HEK293 (cell line): ENCODE measurements around the gene RTKN.

Experiments
- EGR2 ChIP-seq: fragments of 450-650 bp; formaldehyde crosslinking; IDR thresholded peaks from 2 replicates; pipeline ENCODE4 v1.5.1; 2016; ENCODE audit warnings: low read depth, missing biosample characterization, missing genetic modification characterization
- FEZF1 ChIP-seq: fragments of 450-650 bp; formaldehyde crosslinking; IDR thresholded peaks from 2 replicates; pipeline ENCODE4 v1.5.1; 2016; ENCODE audit warnings: missing biosample characterization, missing genetic modification characterization
- KLF1 ChIP-seq: fragments of 450-650 bp; formaldehyde crosslinking; IDR thresholded peaks from 2 replicates; pipeline ENCODE4 v1.5.1; 2016; ENCODE audit warnings: missing biosample characterization, missing genetic modification characterization
- KLF10 ChIP-seq: fragments of 450-650 bp; IDR thresholded peaks from 2 replicates; pipeline ENCODE4 v1.5.1; 2018; ENCODE audit warnings: missing biosample characterization, mild to moderate bottlenecking, missing genetic modification characterization
- KLF7 ChIP-seq: fragments of 450-650 bp; formaldehyde crosslinking; IDR thresholded peaks from 2 replicates; pipeline ENCODE4 v1.5.1; 2016; ENCODE audit warnings: missing biosample characterization, missing genetic modification characterization, borderline replicate concordance
- KLF8 ChIP-seq: fragments of 450-650 bp; formaldehyde crosslinking; IDR thresholded peaks from 2 replicates; pipeline ENCODE4 v1.5.1; 2016; ENCODE audit warnings: missing biosample characterization, missing genetic modification characterization
- KLF9 ChIP-seq: fragments of 450-650 bp; formaldehyde crosslinking; IDR thresholded peaks from 2 replicates; pipeline ENCODE4 v1.5.1; 2016; ENCODE audit warnings: missing biosample characterization, missing genetic modification characterization, low read depth
- SCRT1 ChIP-seq: fragments of 450-650 bp; formaldehyde crosslinking; IDR thresholded peaks from 2 replicates; pipeline ENCODE4 v1.5.1; 2016; ENCODE audit warnings: missing biosample characterization, missing genetic modification characterization, borderline replicate concordance
- SP3 ChIP-seq: fragments of 450-650 bp; formaldehyde crosslinking; IDR thresholded peaks from 2 replicates; pipeline ENCODE4 v1.5.1; 2016; ENCODE audit warnings: missing biosample characterization, missing genetic modification characterization
- SP7 ChIP-seq: fragments of 450-650 bp; formaldehyde crosslinking; IDR thresholded peaks from 2 replicates; pipeline ENCODE4 v1.5.1; 2016; ENCODE audit warnings: missing biosample characterization, missing genetic modification characterization
- ZBTB10 ChIP-seq: fragments of 450-650 bp; formaldehyde crosslinking; IDR thresholded peaks from 2 replicates; pipeline ENCODE4 v1.5.1; 2016; ENCODE audit warnings: missing biosample characterization, missing genetic modification characterization
- ZFP37 ChIP-seq: fragments of 450-650 bp; formaldehyde crosslinking; IDR thresholded peaks from 2 replicates; pipeline ENCODE4 v1.5.1; 2016; ENCODE audit warnings: missing biosample characterization, missing genetic modification characterization
- ZNF184 ChIP-seq: fragments of 450-650 bp; IDR thresholded peaks from 2 replicates; pipeline ENCODE4 v1.5.1; 2018; ENCODE audit warnings: missing biosample characterization, mild to moderate bottlenecking, missing genetic modification characterization
- ZNF214 ChIP-seq: fragments of 450-650 bp; formaldehyde crosslinking; IDR thresholded peaks from 2 replicates; pipeline ENCODE4 v1.5.1; 2017; ENCODE audit warnings: missing biosample characterization, mild to moderate bottlenecking, missing genetic modification characterization, borderline replicate concordance
- ZNF248 ChIP-seq: fragments of 450-650 bp; formaldehyde crosslinking; IDR thresholded peaks from 2 replicates; pipeline ENCODE4 v1.5.1; 2017; ENCODE audit warnings: missing biosample characterization, missing genetic modification characterization
- ZNF274 ChIP-seq, 2 experiments: fragments of 200-500 bp in 1 of 2; fragments of 450-650 bp in 1 of 2; sonication (Bioruptor generic) in 1 of 2; formaldehyde crosslinking in 1 of 2; IDR thresholded peaks; 2 replicates each; pipeline versions ENCODE4 v1.5.1 to v1.6.1; 2014 to 2016; ENCODE audit warnings: borderline replicate concordance in 1 of 2, inconsistent platforms in 1 of 2, low read length in 1 of 2, missing biosample characterization in 1 of 2, missing genetic modification characterization in 1 of 2
- ZNF280D ChIP-seq: fragments of 450-650 bp; formaldehyde crosslinking; IDR thresholded peaks from 2 replicates; pipeline ENCODE4 v1.5.1; 2016; ENCODE audit warnings: missing biosample characterization, missing genetic modification characterization
- ZNF398 ChIP-seq: fragments of 450-650 bp; formaldehyde crosslinking; IDR thresholded peaks from 2 replicates; pipeline ENCODE4 v1.5.1; 2017; ENCODE audit warnings: missing biosample characterization, missing genetic modification characterization
- ZNF416 ChIP-seq: fragments of 450-650 bp; formaldehyde crosslinking; IDR thresholded peaks from 2 replicates; pipeline ENCODE4 v1.5.1; 2016; ENCODE audit warnings: missing biosample characterization, missing genetic modification characterization
- ZNF561 ChIP-seq: fragments of 450-650 bp; IDR thresholded peaks from 2 replicates; pipeline ENCODE4 v1.5.1; 2018; ENCODE audit warnings: missing biosample characterization, missing genetic modification characterization, borderline replicate concordance
- ZNF624 ChIP-seq: fragments of 450-650 bp; formaldehyde crosslinking; IDR thresholded peaks from 2 replicates; pipeline ENCODE4 v1.5.1; 2017; ENCODE audit warnings: missing biosample characterization, missing genetic modification characterization
- ZNF843 ChIP-seq: fragments of 450-650 bp; formaldehyde crosslinking; IDR thresholded peaks from 2 replicates; pipeline ENCODE4 v1.5.1; 2016; ENCODE audit warnings: missing biosample characterization, missing genetic modification characterization
- TF ChIP-seq, protein P1 (sequence below): fragments of 450-650 bp; formaldehyde crosslinking; IDR thresholded peaks from 2 replicates; pipeline ENCODE4 v1.5.1; 2016; ENCODE audit warnings: missing biosample characterization, missing genetic modification characterization
- TF ChIP-seq, protein P2 (sequence below): fragments of 450-650 bp; formaldehyde crosslinking; IDR thresholded peaks from 2 replicates; pipeline ENCODE4 v1.5.1; 2016; ENCODE audit warnings: missing biosample characterization, missing genetic modification characterization
- TF ChIP-seq, protein P3 (sequence below): fragments of 450-650 bp; formaldehyde crosslinking; IDR thresholded peaks from 2 replicates; pipeline ENCODE4 v1.5.1; 2016; ENCODE audit warnings: missing biosample characterization, missing genetic modification characterization

Gene RTKN

GRCh38 chr2:74440378-74441169, 1.2 kb downstream of the RTKN start (continued):
- TF ChIP-seq ZNF398 (tag by site-specific recombination) (peak; percentile 54), ZBTB10 (tag by site-specific recombination) (peak; percentile 83), KLF1 (tag by site-specific recombination) (peak; percentile 49), KLF8 (tag by site-specific recombination) (peak; percentile 80), ZFP37 (tag by site-specific recombination) (no peak), SP3 (tag by site-specific recombination) (peak; percentile 95), KLF10 (tag by site-specific recombination) (no peak; the same call in 1 of the 2 replicates), ZNF624 (no peak), ZNF280D (no peak), KLF7 (peak; percentile 74; the same call in 1 of the 2 replicates), ZNF416 (no peak), ZNF248 (tag by site-specific recombination) (no peak), SP7 (tag by site-specific recombination) (peak; percentile 64), KLF9 (peak; percentile 51; the same call in 1 of the 2 replicates), ZNF184 (tag by site-specific recombination) (no peak), ZNF274 (IDR thresholded peaks at IDR 0.05; ENCODE audit: low read length) (no peak), ZNF274 (tag by site-specific recombination; IDR thresholded peaks at IDR 0.05; ENCODE audit: borderline replicate concordance) (no peak), ZNF843 (tag by site-specific recombination) (peak; percentile 53; the same call in 1 of the 2 replicates), SCRT1 (peak; percentile 100), ZNF214 (tag by site-specific recombination) (no peak), EGR2 (tag by site-specific recombination) (peak; percentile 80), FEZF1 (tag by site-specific recombination) (no peak), ZNF561 (peak; percentile 79; the same call in 1 of the 2 replicates)
- TF ChIP-seq, protein P1, sequence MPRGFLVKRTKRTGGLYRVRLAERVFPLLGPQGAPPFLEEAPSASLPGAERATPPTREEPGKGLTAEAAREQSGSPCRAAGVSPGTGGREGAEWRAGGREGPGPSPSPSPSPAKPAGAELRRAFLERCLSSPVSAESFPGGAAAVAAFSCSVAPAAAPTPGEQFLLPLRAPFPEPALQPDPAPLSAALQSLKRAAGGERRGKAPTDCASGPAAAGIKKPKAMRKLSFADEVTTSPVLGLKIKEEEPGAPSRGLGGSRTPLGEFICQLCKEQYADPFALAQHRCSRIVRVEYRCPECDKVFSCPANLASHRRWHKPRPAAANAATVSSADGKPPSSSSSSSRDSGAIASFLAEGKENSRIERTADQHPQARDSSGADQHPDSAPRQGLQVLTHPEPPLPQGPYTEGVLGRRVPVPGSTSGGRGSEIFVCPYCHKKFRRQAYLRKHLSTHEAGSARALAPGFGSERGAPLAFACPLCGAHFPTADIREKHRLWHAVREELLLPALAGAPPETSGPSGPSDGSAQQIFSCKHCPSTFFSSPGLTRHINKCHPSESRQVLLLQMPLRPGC (tag by site-specific recombination), result no peak
- TF ChIP-seq, protein P2, sequence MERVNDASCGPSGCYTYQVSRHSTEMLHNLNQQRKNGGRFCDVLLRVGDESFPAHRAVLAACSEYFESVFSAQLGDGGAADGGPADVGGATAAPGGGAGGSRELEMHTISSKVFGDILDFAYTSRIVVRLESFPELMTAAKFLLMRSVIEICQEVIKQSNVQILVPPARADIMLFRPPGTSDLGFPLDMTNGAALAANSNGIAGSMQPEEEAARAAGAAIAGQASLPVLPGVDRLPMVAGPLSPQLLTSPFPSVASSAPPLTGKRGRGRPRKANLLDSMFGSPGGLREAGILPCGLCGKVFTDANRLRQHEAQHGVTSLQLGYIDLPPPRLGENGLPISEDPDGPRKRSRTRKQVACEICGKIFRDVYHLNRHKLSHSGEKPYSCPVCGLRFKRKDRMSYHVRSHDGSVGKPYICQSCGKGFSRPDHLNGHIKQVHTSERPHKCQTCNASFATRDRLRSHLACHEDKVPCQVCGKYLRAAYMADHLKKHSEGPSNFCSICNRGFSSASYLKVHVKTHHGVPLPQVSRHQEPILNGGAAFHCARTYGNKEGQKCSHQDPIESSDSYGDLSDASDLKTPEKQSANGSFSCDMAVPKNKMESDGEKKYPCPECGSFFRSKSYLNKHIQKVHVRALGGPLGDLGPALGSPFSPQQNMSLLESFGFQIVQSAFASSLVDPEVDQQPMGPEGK (tag by site-specific recombination), result peak; percentile 97
- TF ChIP-seq, protein P3, sequence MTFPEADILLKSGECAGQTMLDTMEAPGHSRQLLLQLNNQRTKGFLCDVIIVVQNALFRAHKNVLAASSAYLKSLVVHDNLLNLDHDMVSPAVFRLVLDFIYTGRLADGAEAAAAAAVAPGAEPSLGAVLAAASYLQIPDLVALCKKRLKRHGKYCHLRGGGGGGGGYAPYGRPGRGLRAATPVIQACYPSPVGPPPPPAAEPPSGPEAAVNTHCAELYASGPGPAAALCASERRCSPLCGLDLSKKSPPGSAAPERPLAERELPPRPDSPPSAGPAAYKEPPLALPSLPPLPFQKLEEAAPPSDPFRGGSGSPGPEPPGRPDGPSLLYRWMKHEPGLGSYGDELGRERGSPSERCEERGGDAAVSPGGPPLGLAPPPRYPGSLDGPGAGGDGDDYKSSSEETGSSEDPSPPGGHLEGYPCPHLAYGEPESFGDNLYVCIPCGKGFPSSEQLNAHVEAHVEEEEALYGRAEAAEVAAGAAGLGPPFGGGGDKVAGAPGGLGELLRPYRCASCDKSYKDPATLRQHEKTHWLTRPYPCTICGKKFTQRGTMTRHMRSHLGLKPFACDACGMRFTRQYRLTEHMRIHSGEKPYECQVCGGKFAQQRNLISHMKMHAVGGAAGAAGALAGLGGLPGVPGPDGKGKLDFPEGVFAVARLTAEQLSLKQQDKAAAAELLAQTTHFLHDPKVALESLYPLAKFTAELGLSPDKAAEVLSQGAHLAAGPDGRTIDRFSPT (tag by site-specific recombination), result no peak
